GM19240 (cell line): ENCODE measurements around the gene RAPGEF5.

ENCODE experiments used
- DNase-seq: peaks from one replicate; pipeline ENCODE4 v3.0.0; 2011; ENCODE audit warnings: low spot score; ENCODE audit not compliant: insufficient read length

Gene RAPGEF5

GRCh38 chr7:22380333-22380732, 23.4 kb upstream of the RAPGEF5 start:
- no peak for DNase-seq

- no peak for DNase-seq
These were observed 21.4 kb upstream of the RAPGEF5 start for GRCh38 chr7:22378199-22378980.

GRCh38 chr7:22377703-22378102, 20.7 kb upstream of the RAPGEF5 start:
- no peak for DNase-seq

- no peak for DNase-seq
These were observed 18.6 kb upstream of the RAPGEF5 start for GRCh38 chr7:22375359-22376048.

GRCh38 chr7:22373911-22374310, 17.0 kb upstream of the RAPGEF5 start:
- no peak for DNase-seq

GRCh38 chr7:22373388-22373787, 16.4 kb upstream of the RAPGEF5 start:
- no peak for DNase-seq

GRCh38 chr7:22372863-22373262, 15.9 kb upstream of the RAPGEF5 start:
- DNase-seq = no peak

GRCh38 chr7:22371878-22372277, 14.9 kb upstream of the RAPGEF5 start:
- no peak for DNase-seq

GRCh38 chr7:22364900-22365299, 7.9 kb upstream of the RAPGEF5 start:
- no peak for DNase-seq

- no peak for DNase-seq
These were observed 6.9 kb upstream of the RAPGEF5 start for GRCh38 chr7:22363756-22364422.

- no peak for DNase-seq
These were observed 4.8 kb upstream of the RAPGEF5 start for GRCh38 chr7:22361795-22362194.

GRCh38 chr7:22361320-22361719, 4.4 kb upstream of the RAPGEF5 start:
- DNase-seq = no peak

- no peak for DNase-seq
These were observed 2.1 kb upstream of the RAPGEF5 start for GRCh38 chr7:22358820-22359697.

GRCh38 chr7:22357311-22358175, 589 bp upstream of the RAPGEF5 start:
- no peak for DNase-seq

GRCh38 chr7:22356010-22356691, 803 bp downstream of the RAPGEF5 start:
- no peak for DNase-seq

GRCh38 chr7:22355620-22356009, 1.3 kb downstream of the RAPGEF5 start:
- no peak for DNase-seq

GRCh38 chr7:22354462-22354861, 2.5 kb downstream of the RAPGEF5 start:
- DNase-seq = no peak

- DNase-seq = no peak
These were observed 4.1 kb downstream of the RAPGEF5 start for GRCh38 chr7:22352887-22353286.

- DNase-seq = no peak
These were observed 5.1 kb downstream of the RAPGEF5 start for GRCh38 chr7:22351878-22352277.

- no peak for DNase-seq
These were observed 5.6 kb downstream of the RAPGEF5 start for GRCh38 chr7:22351329-22351692.
